Rectal smooth muscle tissue (tissue), 1 donor: ENCODE data around the gene LNX1.
A peak's percentile ranks its signal among the peaks of the same experiment; 100 is the strongest.

Experiments used
- H3K27ac ChIP-seq: one replicate; pipeline ENCODE4 v1.7.0; 2013; ENCODE audit warnings: low read depth, low read length, inconsistent platforms
- H3K27me3 ChIP-seq: one replicate; pipeline ENCODE4 v1.7.0; 2013; ENCODE audit warnings: low read length; ENCODE audit not compliant: control insufficient read depth, insufficient read depth
- H3K36me3 ChIP-seq: one replicate; pipeline ENCODE4 v1.7.0; 2013; ENCODE audit warnings: low read length; ENCODE audit not compliant: control insufficient read depth, insufficient read depth
- H3K4me1 ChIP-seq: one replicate; pipeline ENCODE4 v1.7.0; 2013; ENCODE audit warnings: low read length; ENCODE audit not compliant: control insufficient read depth, insufficient read depth
- H3K4me3 ChIP-seq: one replicate; pipeline ENCODE4 v1.7.0; 2013; ENCODE audit warnings: low read length
- H3K9ac ChIP-seq: one replicate; pipeline ENCODE4 v1.7.0; 2013; ENCODE audit warnings: low read length

Gene LNX1

DNA sequence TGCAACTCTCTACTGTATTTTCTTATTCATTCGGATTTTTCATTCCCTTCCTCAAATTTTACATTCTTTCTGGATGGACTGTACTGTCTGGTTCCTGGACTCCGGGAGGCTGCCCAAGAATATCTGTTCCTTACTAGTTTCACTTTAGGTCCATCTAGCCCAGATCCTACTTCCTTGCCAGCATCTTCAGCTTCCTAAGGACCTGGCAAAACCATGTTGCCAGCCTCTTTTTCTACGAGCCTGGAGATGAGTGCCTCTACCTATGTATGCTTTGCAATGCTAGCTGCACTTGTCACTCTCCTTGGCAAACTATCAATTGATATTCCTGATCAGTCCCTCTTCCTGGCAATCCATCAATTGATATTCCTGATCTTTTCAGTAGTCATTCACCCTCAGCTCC, 5.6 kb upstream of the LNX1 start:
- Histone ChIP-seq H3K27ac (no peak overlapping the region), H3K4me1 (no peaks in the 10 kb centered on the region), H3K4me3 (no peak overlapping the region), H3K36me3 (no peaks in the 10 kb centered on the region), H3K27me3 (no peaks in the 10 kb centered on the region), H3K9ac (no peak overlapping the region)

- Histone ChIP-seq H3K4me3 (no peak overlapping the region), H3K4me1 (no peaks in the 10 kb centered on the region), H3K27ac (no peak overlapping the region), H3K27me3 (no peaks in the 10 kb centered on the region), H3K36me3 (no peaks in the 10 kb centered on the region), H3K9ac (no peak overlapping the region)
These were observed 4.5 kb upstream of the LNX1 start for GRCh38 chr4:53595834-53596233.

DNA sequence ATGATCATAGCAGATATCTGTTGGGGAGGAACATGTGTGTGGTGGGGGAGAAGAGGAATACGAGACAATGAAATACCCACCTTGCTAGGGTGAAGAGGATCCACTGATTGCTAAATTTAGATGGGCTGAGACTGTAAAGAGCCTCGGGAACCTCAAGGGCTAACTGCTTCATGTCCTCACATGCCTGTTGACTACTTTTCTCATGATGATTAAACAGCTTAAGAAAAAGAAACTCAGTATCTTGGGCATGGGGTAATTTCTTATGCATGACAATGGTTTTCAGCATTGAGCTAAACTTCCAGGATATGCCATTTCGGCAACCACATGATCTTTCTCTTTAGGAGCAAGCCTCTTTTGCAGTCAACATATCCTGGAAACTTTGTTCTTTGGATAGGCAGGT, 3.9 kb upstream of the LNX1 start:
- no peaks in the 10 kb centered on the region for H3K27me3 ChIP-seq
- no peak overlapping the region for H3K9ac ChIP-seq
- no peak overlapping the region for H3K4me3 ChIP-seq
- H3K36me3 ChIP-seq, result no peaks in the 10 kb centered on the region
- no peak overlapping the region for H3K27ac ChIP-seq
- no peaks in the 10 kb centered on the region for H3K4me1 ChIP-seq

GRCh38 chr4:53593765-53594164, 2.5 kb upstream of the LNX1 start:
- Histone ChIP-seq H3K27ac (no peak overlapping the region), H3K9ac (no peak overlapping the region), H3K27me3 (no peaks in the 10 kb centered on the region)

GRCh38 chr4:53592686-53593501, 1.6 kb upstream of the LNX1 start:
- Histone ChIP-seq H3K4me3 (peak overlapping the region; percentile 34), H3K9ac (no peak overlapping the region), H3K36me3 (no peaks in the 10 kb centered on the region), H3K27me3 (no peaks in the 10 kb centered on the region), H3K27ac (no peak overlapping the region), H3K4me1 (no peaks in the 10 kb centered on the region)

More at GRCh38 chr4:53593765-53594164, 2.5 kb upstream of the LNX1 start:
- H3K36me3 ChIP-seq, result no peaks in the 10 kb centered on the region
- H3K4me3 ChIP-seq, result no peak overlapping the region
- no peaks in the 10 kb centered on the region for H3K4me1 ChIP-seq

- Histone ChIP-seq H3K27me3 (no peaks in the 10 kb centered on the region), H3K4me1 (no peaks in the 10 kb centered on the region), H3K9ac (no peak overlapping the region), H3K36me3 (no peaks in the 10 kb centered on the region), H3K27ac (no peak overlapping the region), H3K4me3 (no peak overlapping the region)
These were observed 836 bp upstream of the LNX1 start for GRCh38 chr4:53592122-53592521.

GRCh38 chr4:53590187-53590586, 1.1 kb downstream of the LNX1 start:
- Histone ChIP-seq H3K4me1 (no peaks in the 10 kb centered on the region), H3K36me3 (no peaks in the 10 kb centered on the region), H3K4me3 (no peak overlapping the region), H3K27me3 (no peaks in the 10 kb centered on the region), H3K27ac (no peak overlapping the region), H3K9ac (no peak overlapping the region)

GRCh38 chr4:53589511-53589910, 1.8 kb downstream of the LNX1 start:
- H3K27me3 ChIP-seq, result no peaks in the 10 kb centered on the region
- no peaks in the 10 kb centered on the region for H3K36me3 ChIP-seq
- H3K27ac ChIP-seq, result no peak overlapping the region
- H3K9ac ChIP-seq, result no peak overlapping the region
- H3K4me1 ChIP-seq, result no peaks in the 10 kb centered on the region
- no peak overlapping the region for H3K4me3 ChIP-seq

GRCh38 chr4:53587135-53587534, 4.2 kb downstream of the LNX1 start:
- H3K27ac ChIP-seq, result no peak overlapping the region

DNA sequence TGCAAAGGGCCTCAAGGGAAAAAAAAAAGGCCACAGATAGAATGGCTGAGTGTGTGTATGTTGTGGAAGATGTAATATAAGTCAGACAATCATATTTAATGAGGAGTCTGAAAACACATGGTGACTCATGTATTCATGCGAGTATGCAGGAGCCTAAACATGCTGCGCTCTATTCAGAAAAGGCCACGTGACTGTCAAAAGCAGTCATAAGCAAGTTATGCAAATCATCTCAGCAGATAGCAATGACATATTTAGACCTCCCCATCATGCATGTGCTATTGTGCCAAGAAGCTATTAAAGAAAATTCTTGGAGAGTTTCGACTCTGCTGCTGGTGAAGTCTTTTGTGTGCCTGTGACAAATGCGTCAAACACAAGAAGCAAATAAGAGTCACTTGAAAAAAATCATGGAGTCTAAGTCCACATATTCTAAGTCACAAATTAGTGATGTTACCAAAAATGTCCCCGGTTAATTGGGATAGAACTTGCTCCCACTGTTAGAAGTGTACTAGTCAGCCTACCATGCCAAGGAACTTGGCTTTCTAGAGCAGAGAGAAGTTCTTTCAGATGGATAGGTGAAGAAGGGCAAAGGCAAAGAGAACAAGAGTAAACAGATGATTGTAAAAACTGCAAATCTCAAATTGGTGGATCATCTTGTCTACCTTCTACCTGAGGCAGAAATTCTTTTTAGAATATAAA, 5.0 kb downstream of the LNX1 start:
- Histone ChIP-seq H3K4me1 (no peaks in the 10 kb centered on the region), H3K4me3 (no peak overlapping the region), H3K9ac (no peak overlapping the region), H3K27ac (no peak overlapping the region), H3K36me3 (no peaks in the 10 kb centered on the region), H3K27me3 (no peaks in the 10 kb centered on the region)

More at GRCh38 chr4:53587135-53587534, 4.2 kb downstream of the LNX1 start:
- Histone ChIP-seq H3K36me3 (no peaks in the 10 kb centered on the region), H3K4me3 (no peak overlapping the region), H3K27me3 (no peaks in the 10 kb centered on the region), H3K4me1 (no peaks in the 10 kb centered on the region), H3K9ac (no peak overlapping the region)

GRCh38 chr4:53584658-53585057, 6.6 kb downstream of the LNX1 start:
- Histone ChIP-seq H3K27me3 (no peaks in the 10 kb centered on the region), H3K4me1 (no peaks in the 10 kb centered on the region), H3K36me3 (no peaks in the 10 kb centered on the region), H3K4me3 (no peak overlapping the region), H3K9ac (no peak overlapping the region), H3K27ac (no peak overlapping the region)

- Histone ChIP-seq H3K27ac (no peak overlapping the region), H3K4me1 (no peaks in the 10 kb centered on the region), H3K4me3 (no peak overlapping the region), H3K36me3 (no peaks in the 10 kb centered on the region), H3K27me3 (no peaks in the 10 kb centered on the region), H3K9ac (no peak overlapping the region)
These were observed 7.8 kb downstream of the LNX1 start for GRCh38 chr4:53583513-53583912.

DNA sequence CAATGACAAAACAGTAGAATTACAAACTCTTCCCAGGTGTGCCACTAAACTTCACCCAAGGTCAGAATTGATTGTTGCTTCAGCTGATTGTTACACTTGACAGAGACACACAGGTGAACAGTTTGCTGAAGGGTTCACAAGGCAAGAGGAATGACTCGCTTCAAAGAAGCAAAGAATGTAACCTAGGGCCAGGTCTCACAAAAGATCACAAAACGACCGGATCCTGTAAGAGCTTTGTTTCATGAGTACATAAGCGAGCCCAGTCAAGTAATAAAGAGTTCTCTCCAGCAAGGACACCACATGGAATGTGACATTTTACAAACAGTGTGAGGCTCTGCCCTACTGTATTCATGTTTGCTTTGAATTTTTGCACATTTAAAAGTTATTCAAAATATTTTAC, 9.1 kb downstream of the LNX1 start:
- Histone ChIP-seq H3K27me3 (no peaks in the 10 kb centered on the region), H3K9ac (no peak overlapping the region), H3K27ac (no peak overlapping the region), H3K4me1 (no peaks in the 10 kb centered on the region), H3K4me3 (no peak overlapping the region), H3K36me3 (no peaks in the 10 kb centered on the region)
